Endothelial cell of umbilical vein (primary cell): ENCODE data around the gene KDM3A. TPM values are rescaled to one million over a fixed set of nuclear protein-coding genes. Genes with fewer than 3 reads are reported as not detected.

Experiments used
- BruUV-seq: library from RNA; stranded (reverse); fragments of 400-500 nt; replicated peaks from 2 replicates; lab custom pipeline; 2021; lab: Mats Ljungman, UMichigan
- CTCF ChIA-PET: fragments of 300-600, 350-600 bp; sonication (Branson Sonifier 250); formaldehyde crosslinking; loops from one replicate; lab custom pipeline; 2021; ENCODE audit warnings: antibody characterized with exemption, inconsistent platforms; lab: Charles Lee
- POLR2A ChIA-PET: fragments of 300-600, 350-600 bp; sonication (Branson Sonifier 250); formaldehyde crosslinking; loops from one replicate; lab custom pipeline; 2021; ENCODE audit warnings: antibody characterized with exemption, inconsistent platforms; lab: Charles Lee
- DNase-seq: peaks from one replicate; pipeline ENCODE4 v3.0.0-alpha.2; 2011; ENCODE audit warnings: low read depth, low spot score
- FAIRE-seq: peaks from 2 replicates; lab custom pipeline; 2011; peaks lifted over from hg19 to GRCh38; lab: Jason Lieb, UNC
- H2AFZ ChIP-seq: 2 replicates; pipeline ENCODE4 v1.6.0; 2012; ENCODE audit warnings: low read depth, low read length, control low read depth, inconsistent platforms
- H3K27ac ChIP-seq: 2 replicates; pipeline ENCODE4 v1.5.1; 2011; ENCODE audit warnings: low read depth, mild to moderate bottlenecking, control low read depth, low read length, moderate library complexity; ENCODE audit not compliant: insufficient read depth
- H3K27me3 ChIP-seq, 2 experiments: 2 replicates each; pipeline versions ENCODE4 v1.6.0 to v1.6.1; 2011; ENCODE audit warnings: low read length in 2 of 2, mixed read lengths in 1 of 2; ENCODE audit not compliant: control insufficient read depth in 2 of 2, insufficient read depth in 2 of 2
- H3K36me3 ChIP-seq, 2 experiments: 2 replicates in 1 of 2; 3 replicates in 1 of 2; pipeline ENCODE4 v1.5.1; 2011; ENCODE audit warnings: low read length in 2 of 2, mild to moderate bottlenecking in 1 of 2, moderate library complexity in 1 of 2; ENCODE audit not compliant: control insufficient read depth in 2 of 2, insufficient read depth in 2 of 2; ENCODE audit errors: extremely low read depth in 1 of 2
- H3K4me1 ChIP-seq: 3 replicates; pipeline ENCODE4 v1.5.1; 2011; ENCODE audit warnings: mild to moderate bottlenecking, low read length; ENCODE audit not compliant: control insufficient read depth, insufficient read depth; ENCODE audit errors: extremely low read depth
- H3K4me2 ChIP-seq: 2 replicates; pipeline ENCODE4 v1.6.1; 2011; ENCODE audit warnings: low read length, control low read depth, mixed read lengths; ENCODE audit not compliant: insufficient read depth
- H3K4me3 ChIP-seq, 3 experiments: fragments of 200-600 bp in 1 of 3; sonication (generic), shearing (Covaris generic) in 1 of 3; replicated peaks in 1 of 3; 2 replicates each; pipeline ENCODE4 v1.5.1; 2011 to 2016; ENCODE audit warnings: control low read depth in 3 of 3, low read length in 3 of 3, mild to moderate bottlenecking in 2 of 3, inconsistent platforms in 1 of 3, low read depth in 1 of 3, moderate library complexity in 1 of 3; ENCODE audit not compliant: insufficient read depth in 1 of 3
- H3K79me2 ChIP-seq: 2 replicates; pipeline ENCODE4 v1.6.0; 2012; ENCODE audit warnings: low read length, inconsistent platforms; ENCODE audit not compliant: control insufficient read depth, insufficient read depth
- H3K9ac ChIP-seq: replicated peaks from 2 replicates; pipeline ENCODE3; 2011; ENCODE audit warnings: low read length, control low read depth; ENCODE audit not compliant: insufficient read depth; ENCODE audit errors: extremely low read depth
- H3K9me1 ChIP-seq: replicated peaks from 3 replicates; pipeline ENCODE4 v1.6.0; 2011; ENCODE audit warnings: mild to moderate bottlenecking, low read length; ENCODE audit not compliant: control insufficient read depth, insufficient read depth; ENCODE audit errors: extremely low read depth
- H3K9me3 ChIP-seq: replicated peaks from 2 replicates; pipeline ENCODE4 v1.5.1; 2012; ENCODE audit warnings: low read length, inconsistent platforms; ENCODE audit not compliant: control insufficient read depth, insufficient read depth
- H4K20me1 ChIP-seq: replicated peaks from 2 replicates; pipeline ENCODE3; 2011; ENCODE audit warnings: mild to moderate bottlenecking, low read length; ENCODE audit not compliant: control insufficient read depth, insufficient read depth; ENCODE audit errors: extremely low read depth
- CTCF ChIP-seq, 2 donors: IDR thresholded peaks; 1 replicate in 1 of 2; 2 replicates in 1 of 2; pipeline ENCODE4 v1.5.1; 2011; ENCODE audit warnings: low read length in 2 of 2, mild to moderate bottlenecking in 2 of 2, moderate library complexity in 2 of 2, control low read depth in 1 of 2, inconsistent platforms in 1 of 2, low read depth in 1 of 2; ENCODE audit not compliant: insufficient read depth in 1 of 2; ENCODE audit errors: extremely low read depth in 1 of 2
- EZH2 ChIP-seq: IDR thresholded peaks from 2 replicates; pipeline ENCODE4 v1.6.1; 2012; ENCODE audit warnings: borderline replicate concordance, low read depth, mild to moderate bottlenecking, moderate library complexity, low read length, inconsistent platforms; ENCODE audit not compliant: severe bottlenecking
- FOS ChIP-seq: IDR thresholded peaks from 2 replicates; pipeline ENCODE4 v1.6.1; 2011; ENCODE audit warnings: mild to moderate bottlenecking, low read length, moderate library complexity, borderline replicate concordance; ENCODE audit not compliant: insufficient read depth
- GATA2 ChIP-seq: IDR thresholded peaks from 2 replicates; pipeline ENCODE4 v1.7.0; 2011; ENCODE audit warnings: low read depth, mild to moderate bottlenecking, moderate library complexity, mixed read lengths, low read length; ENCODE audit not compliant: insufficient read length, insufficient read depth
- JUN ChIP-seq: IDR thresholded peaks from 2 replicates; pipeline ENCODE4 v1.6.1; 2011; ENCODE audit warnings: borderline replicate concordance, low read depth; ENCODE audit not compliant: insufficient read length, insufficient read depth
- MAX ChIP-seq: IDR thresholded peaks from 2 replicates; pipeline ENCODE4 v1.6.1; 2011; ENCODE audit not compliant: insufficient read depth, insufficient read length
- MYC ChIP-seq: IDR thresholded peaks from one replicate; pipeline ENCODE4 v1.6.1; 2011; ENCODE audit warnings: mild to moderate bottlenecking, low read depth, low read length
- POLR2A ChIP-seq: IDR thresholded peaks from 2 replicates; pipeline ENCODE4 v1.6.1; 2012; ENCODE audit warnings: low read depth, mild to moderate bottlenecking, control low read depth, low read length
- POLR2AphosphoS5 ChIP-seq: IDR thresholded peaks from 2 replicates; pipeline ENCODE4 v1.6.1; 2012; ENCODE audit warnings: low read depth, mild to moderate bottlenecking, control low read depth, low read length, moderate library complexity; ENCODE audit not compliant: insufficient read depth
- dilution Hi-C: fragments of 300-500 bp; cut with MboI; formaldehyde crosslinking; loops from one replicate; pipeline ENCODE4 v1.15.0; 2019; ENCODE audit warnings: low sequenced_read_pairs; ENCODE audit not compliant: extremely low pct_ligation_motif_present
- intact Hi-C: fragments of 100-400 bp; cut with micrococcal nuclease; formaldehyde crosslinking; loops from one replicate; pipeline ENCODE4 v1.10.0; 2022
- polyA plus RNA-seq, 4 experiments: library from polyadenylated mRNA; depleted of rRNA in 3 of 4; stranded (reverse) in 3 of 4; unstranded in 1 of 4; fragments of >200 nt; gene quantifications; 2 replicates each; pipeline versions ENCODE4 v1.2.1 to v1.2.3, GENCODE V29; 2011 to 2012; ENCODE audit warnings: missing spikeins in 1 of 4
- total RNA-seq: library from RNA; stranded (reverse); gene quantifications from 2 replicates; pipeline ENCODE4 v1.2.3, GENCODE V29; 2021

KDM3A gene
- total and polyA plus RNA-seq, 2 donors (not counting 3 experiments of a cell fraction or from before 2014, with no cell fraction given): 13.5 to 29.5 TPM

GRCh38 chr2:86398500-86399474 lies 42.4 kb upstream of the KDM3A start:
- Histone ChIP-seq H3K4me2 (no peak overlapping the region), H3K36me3 (no peaks in the 10 kb centered on the region), H4K20me1 (no peaks in the 10 kb centered on the region), H3K9me3 (no peaks in the 10 kb centered on the region), H3K79me2 (no peaks in the 10 kb centered on the region), H3K4me3 (no peak overlapping the region), H3K9me1 (no peaks in the 10 kb centered on the region), H3K4me1 (no peaks in the 10 kb centered on the region), H2AFZ (no peak overlapping the region), H3K27me3 (peaks cover 0 to 3% of the 10 kb centered on the region in 2 experiments), H3K9ac (no peak overlapping the region), H3K27ac (no peak overlapping the region)
- CTCF ChIA-PET: interaction anchor here (1.4 to 2.7 kb wide), 2 partner anchors 15 to 27 kb away, joined by 3 to 10 read pairs; no protein-coding TSS in a partner anchor
- intact Hi-C loops (no loop called here), dilution Hi-C loops (no loop called here)
- TF ChIP-seq MYC: no peak
- no peak for TF ChIP-seq CTCF (IDR thresholded peaks at IDR 0.05; ENCODE audit: extremely low read depth in 1 of 2, insufficient read depth in 1 of 2, low read depth in 1 of 2, low read length in 2 of 2)
- TF ChIP-seq JUN: no peak
- TF ChIP-seq POLR2A: no peak
- no peak for TF ChIP-seq GATA2
- no peak for TF ChIP-seq POLR2AphosphoS5
- TF ChIP-seq MAX: no peak
- TF ChIP-seq FOS: no peak
- no peak for TF ChIP-seq EZH2
- FAIRE-seq (no peak), DNase-seq (no peak)
- POLR2A ChIA-PET: interaction anchor here (0.5 kb wide), 1 partner anchor 13 kb away, joined by 8 read pairs; no protein-coding TSS in a partner anchor
- no TSS peak for BruUV-seq
